Measurements from ENCODE around the gene COL23A1.
A peak's percentile ranks its signal among the peaks of the same experiment; 100 is the strongest.

Gene COL23A1

GRCh38 chr5:178290376-178290775, 299.8 kb downstream of the COL23A1 start:
- no peak for TF ChIP-seq GATA1 (IDR thresholded peaks at IDR 0.05; ENCODE audit: low read depth, low read length)
- TF ChIP-seq POLR2A (IDR thresholded peaks at IDR 0.05; ENCODE audit: low read length): no peak
- no peak for DNase-seq

GRCh38 chr5:178289438-178289837, 300.8 kb downstream of the COL23A1 start:
- TF ChIP-seq POLR2A (IDR thresholded peaks at IDR 0.05; ENCODE audit: low read length) (no peak), GATA1 (IDR thresholded peaks at IDR 0.05; ENCODE audit: low read depth, low read length) (no peak)
- no peak for DNase-seq

GRCh38 chr5:178288401-178289368, 301.5 kb downstream of the COL23A1 start:
- DNase-seq: no peak
- no peak for TF ChIP-seq GATA1 (IDR thresholded peaks at IDR 0.05; ENCODE audit: low read depth, low read length)
- TF ChIP-seq POLR2A (IDR thresholded peaks at IDR 0.05; ENCODE audit: low read length): no peak

GRCh38 chr5:178287791-178288105, 302.4 kb downstream of the COL23A1 start:
- no peak for TF ChIP-seq POLR2A (IDR thresholded peaks at IDR 0.05; ENCODE audit: low read length)
- no peak for DNase-seq

- TF ChIP-seq POLR2A (IDR thresholded peaks at IDR 0.05; ENCODE audit: low read length): no peak
- TF ChIP-seq GATA1 (IDR thresholded peaks at IDR 0.05; ENCODE audit: low read depth, low read length): no peak
- DNase-seq: no peak
Measured at GRCh38 chr5:178287091-178287790, 303.0 kb downstream of the COL23A1 start.

- no peak for DNase-seq
Measured at GRCh38 chr5:178286226-178287090, 303.7 kb downstream of the COL23A1 start.

GRCh38 chr5:178285399-178286225, 304.6 kb downstream of the COL23A1 start:
- TF ChIP-seq GATA1 (IDR thresholded peaks at IDR 0.05; ENCODE audit: low read depth, low read length) (no peak), POLR2A (IDR thresholded peaks at IDR 0.05; ENCODE audit: low read length) (no peak)
- DNase-seq: no peak

More at GRCh38 chr5:178286226-178287090, 303.7 kb downstream of the COL23A1 start:
- TF ChIP-seq POLR2A (IDR thresholded peaks at IDR 0.05; ENCODE audit: low read length) (no peak), GATA1 (IDR thresholded peaks at IDR 0.05; ENCODE audit: low read depth, low read length) (no peak)

GRCh38 chr5:178284996-178285395, 305.2 kb downstream of the COL23A1 start:
- no peak for DNase-seq
- TF ChIP-seq GATA1 (IDR thresholded peaks at IDR 0.05; ENCODE audit: low read depth, low read length): no peak
- no peak for TF ChIP-seq POLR2A (IDR thresholded peaks at IDR 0.05; ENCODE audit: low read length)

GRCh38 chr5:178284093-178284675, 306.0 kb downstream of the COL23A1 start:
- peak; percentile 48 to 68 for DNase-seq

GRCh38 chr5:178283520-178283919, 306.7 kb downstream of the COL23A1 start:
- no peak for DNase-seq
- TF ChIP-seq GATA1 (IDR thresholded peaks at IDR 0.05; ENCODE audit: low read depth, low read length) (no peak), POLR2A (IDR thresholded peaks at IDR 0.05; ENCODE audit: low read length) (no peak)

More at GRCh38 chr5:178284093-178284675, 306.0 kb downstream of the COL23A1 start:
- TF ChIP-seq GATA1 (IDR thresholded peaks at IDR 0.05; ENCODE audit: low read depth, low read length): no peak
- no peak for TF ChIP-seq POLR2A (IDR thresholded peaks at IDR 0.05; ENCODE audit: low read length)

- no peak for TF ChIP-seq GATA1 (IDR thresholded peaks at IDR 0.05; ENCODE audit: low read depth, low read length)
- TF ChIP-seq POLR2A (IDR thresholded peaks at IDR 0.05; ENCODE audit: low read length): no peak
- no peak for DNase-seq
Measured at GRCh38 chr5:178282391-178282790, 307.8 kb downstream of the COL23A1 start.

GRCh38 chr5:178281331-178281730, 308.9 kb downstream of the COL23A1 start:
- TF ChIP-seq POLR2A (IDR thresholded peaks at IDR 0.05; ENCODE audit: low read length) (no peak), GATA1 (IDR thresholded peaks at IDR 0.05; ENCODE audit: low read depth, low read length) (no peak)
- DNase-seq: no peak

GRCh38 chr5:178280631-178281030, 309.6 kb downstream of the COL23A1 start:
- no peak for DNase-seq
- TF ChIP-seq GATA1 (IDR thresholded peaks at IDR 0.05; ENCODE audit: low read depth, low read length): no peak
- TF ChIP-seq POLR2A (IDR thresholded peaks at IDR 0.05; ENCODE audit: low read length): no peak
